Measurements from ENCODE around the gene EGFL8. TPM values are rescaled to one million over a fixed set of nuclear protein-coding genes. Genes with fewer than 3 reads are reported as not detected.
"Not testable (repeated sequence)": the region's sequence is repeated elsewhere in the genome, so short reads cannot be mapped to it uniquely, and the experiment has no call there.

The EGFL8 gene
- total RNA-seq, 3 donors from 2014 or later = 6.4 to 9.6 (median 9.1) TPM

GRCh38 chr6:32198345-32198696 lies 33.9 kb downstream of the EGFL8 start:
- Mint-ChIP-seq H3K9me3 (no peaks in the 10 kb centered on the region), H3K36me3 (ENCODE audit: insufficient read depth) (no peaks in the 10 kb centered on the region), H3K4me3 (no peak overlapping the region), H3K4me1 (ENCODE audit: low read depth) (peaks cover 30% of the 10 kb centered on the region), H3K27me3 (ENCODE audit: low read depth) (no peaks in the 10 kb centered on the region)
- ATAC-seq = no peak
- DNase-seq = no peak

- H3K27me3 Mint-ChIP-seq (ENCODE audit: low read depth) = no peaks in the 10 kb centered on the region
- no peaks in the 10 kb centered on the region for H3K36me3 Mint-ChIP-seq (ENCODE audit: insufficient read depth)
- H3K4me1 Mint-ChIP-seq (ENCODE audit: low read depth) = peaks cover 25% of the 10 kb centered on the region
- DNase-seq = no peak
- no peak overlapping the region for H3K4me3 Mint-ChIP-seq
- ATAC-seq = no peak
- H3K9me3 Mint-ChIP-seq = no peaks in the 10 kb centered on the region
Observed at GRCh38 chr6:32198866-32199265, 34.5 kb downstream of the EGFL8 start.

- ATAC-seq (no peak), DNase-seq (no peak)
- no peaks in the 10 kb centered on the region for H3K9me3 Mint-ChIP-seq
- H3K36me3 Mint-ChIP-seq (ENCODE audit: insufficient read depth) = no peaks in the 10 kb centered on the region
- H3K4me1 Mint-ChIP-seq (ENCODE audit: low read depth) = peaks cover 8% of the 10 kb centered on the region
- H3K4me3 Mint-ChIP-seq = no peak overlapping the region
- H3K27me3 Mint-ChIP-seq (ENCODE audit: low read depth) = peaks cover 5% of the 10 kb centered on the region
Observed at GRCh38 chr6:32200711-32201475, 36.5 kb downstream of the EGFL8 start.

- Mint-ChIP-seq H3K9me3 (no peaks in the 10 kb centered on the region), H3K4me1 (ENCODE audit: low read depth) (no peaks in the 10 kb centered on the region), H3K36me3 (ENCODE audit: insufficient read depth) (no peaks in the 10 kb centered on the region), H3K27me3 (ENCODE audit: low read depth) (peaks cover 5% of the 10 kb centered on the region), H3K4me3 (no peak overlapping the region)
- no peak for ATAC-seq
- no peak for DNase-seq
Observed at GRCh38 chr6:32202186-32202585, 37.8 kb downstream of the EGFL8 start.

- H3K4me1 Mint-ChIP-seq (ENCODE audit: low read depth) = no peaks in the 10 kb centered on the region
- no peak overlapping the region for H3K4me3 Mint-ChIP-seq
- DNase-seq (no peak), ATAC-seq (no peak)
- H3K27me3 Mint-ChIP-seq (ENCODE audit: low read depth) = peaks cover 5% of the 10 kb centered on the region
- no peaks in the 10 kb centered on the region for H3K9me3 Mint-ChIP-seq
- no peaks in the 10 kb centered on the region for H3K36me3 Mint-ChIP-seq (ENCODE audit: insufficient read depth)
Observed at GRCh38 chr6:32203426-32204267, 39.3 kb downstream of the EGFL8 start.

- H3K27me3 Mint-ChIP-seq (ENCODE audit: low read depth) = peaks cover 5% of the 10 kb centered on the region
- no peaks in the 10 kb centered on the region for H3K9me3 Mint-ChIP-seq
- no peak overlapping the region for H3K4me3 Mint-ChIP-seq
- H3K36me3 Mint-ChIP-seq (ENCODE audit: insufficient read depth) = no peaks in the 10 kb centered on the region
- ATAC-seq = no peak
- no peaks in the 10 kb centered on the region for H3K4me1 Mint-ChIP-seq (ENCODE audit: low read depth)
- DNase-seq = no peak
Observed at GRCh38 chr6:32204268-32204715, 39.9 kb downstream of the EGFL8 start.

GRCh38 chr6:32208996-32209395 lies 44.6 kb downstream of the EGFL8 start:
- H3K4me1 Mint-ChIP-seq (ENCODE audit: low read depth) = no peaks in the 10 kb centered on the region
- no peaks in the 10 kb centered on the region for H3K9me3 Mint-ChIP-seq
- DNase-seq (no peak), ATAC-seq (no peak)
- no peaks in the 10 kb centered on the region for H3K36me3 Mint-ChIP-seq (ENCODE audit: insufficient read depth)
- H3K27me3 Mint-ChIP-seq (ENCODE audit: low read depth) = peaks cover 5% of the 10 kb centered on the region
- H3K4me3 Mint-ChIP-seq = no peak overlapping the region

GRCh38 chr6:32210191-32210601 lies 45.8 kb downstream of the EGFL8 start:
- ATAC-seq (no peak), DNase-seq (no peak)
- no peak overlapping the region for H3K4me3 Mint-ChIP-seq
- H3K27me3 Mint-ChIP-seq (ENCODE audit: low read depth) = no peaks in the 10 kb centered on the region
- H3K36me3 Mint-ChIP-seq (ENCODE audit: insufficient read depth) = no peaks in the 10 kb centered on the region
- no peaks in the 10 kb centered on the region for H3K4me1 Mint-ChIP-seq (ENCODE audit: low read depth)
- H3K9me3 Mint-ChIP-seq = no peaks in the 10 kb centered on the region

GRCh38 chr6:32211432-32211831 lies 47.0 kb downstream of the EGFL8 start:
- ATAC-seq; H3K36me3 Mint-ChIP-seq (ENCODE audit: insufficient read depth); H3K9me3 Mint-ChIP-seq; H3K4me1 Mint-ChIP-seq (ENCODE audit: low read depth); H3K27me3 Mint-ChIP-seq (ENCODE audit: low read depth); DNase-seq; H3K4me3 Mint-ChIP-seq: not testable (repeated sequence)

- no peak for DNase-seq
- Mint-ChIP-seq H3K9me3 (no peaks in the 10 kb centered on the region), H3K27me3 (ENCODE audit: low read depth) (no peaks in the 10 kb centered on the region), H3K4me3 (no peak overlapping the region), H3K4me1 (ENCODE audit: low read depth) (no peaks in the 10 kb centered on the region), H3K36me3 (ENCODE audit: insufficient read depth) (no peaks in the 10 kb centered on the region)
- no peak for ATAC-seq
Observed at GRCh38 chr6:32212076-32212760, 47.8 kb downstream of the EGFL8 start.

- H3K36me3 Mint-ChIP-seq (ENCODE audit: insufficient read depth) = no peaks in the 10 kb centered on the region
- no peak overlapping the region for H3K4me3 Mint-ChIP-seq
- DNase-seq (no peak), ATAC-seq (no peak)
- no peaks in the 10 kb centered on the region for H3K9me3 Mint-ChIP-seq
- no peaks in the 10 kb centered on the region for H3K27me3 Mint-ChIP-seq (ENCODE audit: low read depth)
- H3K4me1 Mint-ChIP-seq (ENCODE audit: low read depth) = no peaks in the 10 kb centered on the region
Observed at GRCh38 chr6:32213649-32214048, 49.3 kb downstream of the EGFL8 start.

- Mint-ChIP-seq H3K9me3 (no peaks in the 10 kb centered on the region), H3K4me1 (ENCODE audit: low read depth) (no peaks in the 10 kb centered on the region), H3K4me3 (no peak overlapping the region), H3K36me3 (ENCODE audit: insufficient read depth) (no peaks in the 10 kb centered on the region), H3K27me3 (ENCODE audit: low read depth) (no peaks in the 10 kb centered on the region)
- DNase-seq (no peak), ATAC-seq (no peak)
Observed at GRCh38 chr6:32214126-32214525, 49.7 kb downstream of the EGFL8 start.

GRCh38 chr6:32215617-32216016 lies 51.2 kb downstream of the EGFL8 start:
- H3K4me1 Mint-ChIP-seq (ENCODE audit: low read depth) = no peaks in the 10 kb centered on the region

GRCh38 chr6:32216285-32216684 lies 51.9 kb downstream of the EGFL8 start:
- H3K27me3 Mint-ChIP-seq (ENCODE audit: low read depth) = peaks cover 3% of the 10 kb centered on the region
- no peaks in the 10 kb centered on the region for H3K4me1 Mint-ChIP-seq (ENCODE audit: low read depth)
- ATAC-seq (no peak), DNase-seq (no peak)
- H3K36me3 Mint-ChIP-seq (ENCODE audit: insufficient read depth) = no peaks in the 10 kb centered on the region
- H3K4me3 Mint-ChIP-seq = no peak overlapping the region
- H3K9me3 Mint-ChIP-seq = no peaks in the 10 kb centered on the region

More at GRCh38 chr6:32215617-32216016, 51.2 kb downstream of the EGFL8 start:
- Mint-ChIP-seq H3K4me3 (no peak overlapping the region), H3K9me3 (no peaks in the 10 kb centered on the region), H3K27me3 (ENCODE audit: low read depth) (peaks cover 3% of the 10 kb centered on the region), H3K36me3 (ENCODE audit: insufficient read depth) (no peaks in the 10 kb centered on the region)
- no peak for ATAC-seq
- no peak for DNase-seq
